SK-N-SH (cell line): Measurements from ENCODE around the gene OGDH. TPM values are rescaled to one million over a fixed set of nuclear protein-coding genes. Genes with fewer than 3 reads are reported as not detected.
A peak's percentile ranks its signal among the peaks of the same experiment; 100 is the strongest.

Experiments used
- CTCF ChIA-PET: fragments of 300-600, 350-600 bp; formaldehyde crosslinking; extraction: SDS; loops from one replicate; lab custom pipeline; 2021; lab: Yijun Ruan, JAX
- POLR2A ChIA-PET: fragments of 350-600 bp; sonication (Branson Sonifier 250); formaldehyde crosslinking; extraction: SDS; loops from one replicate; lab custom pipeline; 2020; ENCODE audit warnings: antibody characterized with exemption, inconsistent platforms; lab: Yijun Ruan, JAX
- DNase-seq: peaks from one replicate; pipeline ENCODE4 v3.0.0; 2012
- H2AFZ ChIP-seq: fragments of 200-600 bp; sonication (generic); 2 replicates; pipeline ENCODE4 v1.8.1; 2016; ENCODE audit warnings: antibody characterized with exemption, mild to moderate bottlenecking, low read depth
- H3F3A ChIP-seq: fragments of 200-600 bp; sonication (generic); replicated peaks from 2 replicates; pipeline ENCODE3; 2016; ENCODE audit warnings: antibody characterized with exemption, mild to moderate bottlenecking; ENCODE audit not compliant: insufficient read depth
- H3K27ac ChIP-seq, 2 experiments: fragments of 200-500 bp in 1 of 2; fragments of 200-600 bp in 1 of 2; sonication (Bioruptor generic) in 1 of 2; sonication (generic), shearing (Covaris generic) in 1 of 2; 2 replicates each; pipeline versions ENCODE4 v1.5.1 to v1.6.1; 2014 to 2016; ENCODE audit warnings: low read depth in 2 of 2, inconsistent platforms in 1 of 2, low read length in 1 of 2, mild to moderate bottlenecking in 1 of 2, mixed read lengths in 1 of 2
- H3K27me3 ChIP-seq: fragments of 200-600 bp; sonication (generic), shearing (Covaris generic); 2 replicates; pipeline ENCODE4 v1.6.1; 2016; ENCODE audit warnings: mixed run types; ENCODE audit not compliant: insufficient read depth
- H3K36me3 ChIP-seq, 2 experiments: fragments of 200-500 bp in 1 of 2; fragments of 200-600 bp in 1 of 2; sonication (Bioruptor generic) in 1 of 2; sonication (generic) in 1 of 2; replicated peaks in 1 of 2; 2 replicates each; pipeline versions ENCODE3 to v1.5.1; 2014 to 2016; ENCODE audit warnings: low read length in 1 of 2, mild to moderate bottlenecking in 1 of 2; ENCODE audit not compliant: insufficient read depth in 2 of 2, control insufficient read depth in 1 of 2
- H3K4me1 ChIP-seq, 2 experiments: fragments of 200-500 bp in 1 of 2; fragments of 200-600 bp in 1 of 2; sonication (Bioruptor generic) in 1 of 2; sonication (generic), shearing (Covaris generic) in 1 of 2; 2 replicates each; pipeline versions ENCODE4 v1.5.1 to v1.6.1; 2014 to 2016; ENCODE audit warnings: low read depth in 1 of 2, low read length in 1 of 2, mixed run types in 1 of 2; ENCODE audit not compliant: insufficient read depth in 2 of 2, control insufficient read depth in 1 of 2
- H3K4me2 ChIP-seq: fragments of 200-600 bp; sonication (generic), shearing (Covaris generic); 2 replicates; pipeline ENCODE4 v1.6.1; 2017; ENCODE audit warnings: mixed run types
- H3K4me3 ChIP-seq, 2 experiments: fragments of 200-500 bp in 1 of 2; fragments of 200-600 bp in 1 of 2; sonication (Bioruptor generic) in 1 of 2; sonication (generic), shearing (Covaris generic) in 1 of 2; 2 replicates each; pipeline versions ENCODE4 v1.5.1 to v1.8.1; 2014 to 2016; ENCODE audit warnings: low read depth in 2 of 2, inconsistent platforms in 1 of 2, low read length in 1 of 2, mild to moderate bottlenecking in 1 of 2, mixed read lengths in 1 of 2, moderate library complexity in 1 of 2
- H3K79me2 ChIP-seq: fragments of 200-600 bp; sonication (generic); 2 replicates; pipeline ENCODE4 v1.8.1; 2017; ENCODE audit warnings: mild to moderate bottlenecking; ENCODE audit not compliant: insufficient read depth
- H3K9ac ChIP-seq: fragments of 200-600 bp; sonication (generic); 2 replicates; pipeline ENCODE4 v1.6.1; 2017; ENCODE audit warnings: mixed run types
- H3K9me2 ChIP-seq: fragments of 200-600 bp; sonication (generic); 2 replicates; pipeline ENCODE4 v1.6.1; 2017; ENCODE audit warnings: mixed run types
- H3K9me3 ChIP-seq: fragments of 200-600 bp; sonication (generic); 2 replicates; pipeline ENCODE4 v1.6.1; 2017; ENCODE audit warnings: mixed run types, mild to moderate bottlenecking, moderate library complexity
- H4K20me1 ChIP-seq: fragments of 200-600 bp; sonication (generic); 2 replicates; pipeline ENCODE4 v1.6.1; 2017; ENCODE audit warnings: mild to moderate bottlenecking, mixed run types; ENCODE audit not compliant: insufficient read depth
- FOSL2 ChIP-seq: IDR thresholded peaks from 2 replicates; pipeline ENCODE4 v1.4.0; 2012; ENCODE audit warnings: low read depth, mild to moderate bottlenecking, moderate library complexity, borderline replicate concordance
- GABPA ChIP-seq: IDR thresholded peaks from 2 replicates; pipeline ENCODE4 v1.4.0; 2012; ENCODE audit warnings: low read depth, mild to moderate bottlenecking
- JUND ChIP-seq: IDR thresholded peaks from 2 replicates; pipeline ENCODE4 v1.4.0; 2012
- MXI1 ChIP-seq: IDR thresholded peaks from 2 replicates; pipeline ENCODE4 v1.6.1; 2012; ENCODE audit warnings: mild to moderate bottlenecking, low read depth, low read length, improper control_type of control experiment
- NFIC ChIP-seq: IDR thresholded peaks from 2 replicates; pipeline ENCODE4 v1.4.0; 2012; ENCODE audit warnings: borderline replicate concordance
- POLR2AphosphoS5 ChIP-seq: IDR thresholded peaks from 2 replicates; pipeline ENCODE4 v1.6.1; 2012; ENCODE audit warnings: low read depth, low read length
- RCOR1 ChIP-seq: fragments of 150-350 bp; IDR thresholded peaks from 2 replicates; pipeline ENCODE4 v1.6.1; 2017; ENCODE audit warnings: antibody characterized with exemption, low read length
- WGBS: methylation state at CpG from one replicate; pipeline ENCODE4 v1.1.6; 2017; ENCODE audit warnings: low lambda C conversion rate; 5-methylcytosine and 5-hydroxymethylcytosine counted together
- polyA plus RNA-seq, 3 experiments: library from polyadenylated mRNA; depleted of rRNA; stranded (reverse); fragments of >200 nt; gene quantifications; 2 replicates each; pipeline ENCODE4 v1.2.3, GENCODE V29; 2012
- TF ChIP-seq, protein P1 (sequence below): IDR thresholded peaks from 2 replicates; pipeline ENCODE4 v1.4.0; 2012; ENCODE audit warnings: low read depth, borderline replicate concordance
- TF ChIP-seq, protein P2 (sequence below): IDR thresholded peaks from 2 replicates; pipeline ENCODE4 v1.4.0; 2012; ENCODE audit warnings: low read depth

Gene OGDH
- polyA plus RNA-seq, 1 of the 3 experiments (the other 2 are of a cell fraction), result 69.4 TPM

DNA sequence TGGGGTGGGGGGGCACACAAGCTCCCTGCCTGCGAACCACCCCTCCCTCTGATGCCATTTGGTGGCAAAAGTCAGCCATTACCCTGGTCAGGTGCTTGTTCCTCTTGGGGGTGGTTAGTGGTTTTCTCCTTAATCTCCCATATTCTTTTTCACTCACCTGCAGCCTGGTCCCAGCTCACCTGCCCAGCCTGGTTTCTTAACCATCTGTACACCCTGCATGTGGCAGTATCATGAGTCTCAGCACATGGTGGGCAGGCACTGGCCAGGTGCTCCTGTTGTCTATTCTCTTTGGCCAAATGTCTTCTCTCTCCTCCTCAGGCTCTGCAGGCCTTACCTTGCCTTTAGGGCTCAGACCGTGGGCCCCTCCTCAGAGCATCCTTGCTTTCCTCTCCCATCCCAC is 30.5 kb downstream of the OGDH start:
- DNase-seq, result no peak
- H3K4me3 ChIP-seq, result no peak overlapping the region
- TF ChIP-seq, protein P1, sequence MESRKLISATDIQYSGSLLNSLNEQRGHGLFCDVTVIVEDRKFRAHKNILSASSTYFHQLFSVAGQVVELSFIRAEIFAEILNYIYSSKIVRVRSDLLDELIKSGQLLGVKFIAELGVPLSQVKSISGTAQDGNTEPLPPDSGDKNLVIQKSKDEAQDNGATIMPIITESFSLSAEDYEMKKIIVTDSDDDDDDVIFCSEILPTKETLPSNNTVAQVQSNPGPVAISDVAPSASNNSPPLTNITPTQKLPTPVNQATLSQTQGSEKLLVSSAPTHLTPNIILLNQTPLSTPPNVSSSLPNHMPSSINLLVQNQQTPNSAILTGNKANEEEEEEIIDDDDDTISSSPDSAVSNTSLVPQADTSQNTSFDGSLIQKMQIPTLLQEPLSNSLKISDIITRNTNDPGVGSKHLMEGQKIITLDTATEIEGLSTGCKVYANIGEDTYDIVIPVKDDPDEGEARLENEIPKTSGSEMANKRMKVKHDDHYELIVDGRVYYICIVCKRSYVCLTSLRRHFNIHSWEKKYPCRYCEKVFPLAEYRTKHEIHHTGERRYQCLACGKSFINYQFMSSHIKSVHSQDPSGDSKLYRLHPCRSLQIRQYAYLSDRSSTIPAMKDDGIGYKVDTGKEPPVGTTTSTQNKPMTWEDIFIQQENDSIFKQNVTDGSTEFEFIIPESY, result no peak
- TF ChIP-seq RCOR1 (no peak), JUND (no peak), MXI1 (no peak), GABPA (no peak)
- TF ChIP-seq, protein P2, sequence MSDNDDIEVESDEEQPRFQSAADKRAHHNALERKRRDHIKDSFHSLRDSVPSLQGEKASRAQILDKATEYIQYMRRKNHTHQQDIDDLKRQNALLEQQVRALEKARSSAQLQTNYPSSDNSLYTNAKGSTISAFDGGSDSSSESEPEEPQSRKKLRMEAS, result no peak
- H3K4me1 ChIP-seq, result peaks cover 25 to 46% of the 10 kb centered on the region in 2 experiments
- H3K4me2 ChIP-seq, result no peak overlapping the region
- H4K20me1 ChIP-seq, result 0 out of 2 replicates have a peak, but pooled peaks cover 5% of the 10 kb centered on the region
- peaks cover 23% of the 10 kb centered on the region; the same call in 1 of the 2 replicates for H3K79me2 ChIP-seq
- 100% methylated on average over 2 of the region's 2 CpGs for WGBS
- H2AFZ ChIP-seq, result no peak overlapping the region
- no peaks in the 10 kb centered on the region for H3K27me3 ChIP-seq
- H3F3A ChIP-seq, result peaks cover 40% of the 10 kb centered on the region
- H3K9me3 ChIP-seq, result no peaks in the 10 kb centered on the region
- H3K9me2 ChIP-seq, result no peaks in the 10 kb centered on the region
- H3K36me3 ChIP-seq, result no peaks in the 10 kb centered on the region
- no peak overlapping the region for H3K9ac ChIP-seq
- ChIA-PET CTCF (interaction anchor here (0.9 to 1.9 kb wide), 4 partner anchors 16 to 135 kb away, joined by 3 to 4 read pairs (median 3); no protein-coding TSS in a partner anchor), POLR2A (no interaction called here)
- no peak overlapping the region for H3K27ac ChIP-seq

DNA sequence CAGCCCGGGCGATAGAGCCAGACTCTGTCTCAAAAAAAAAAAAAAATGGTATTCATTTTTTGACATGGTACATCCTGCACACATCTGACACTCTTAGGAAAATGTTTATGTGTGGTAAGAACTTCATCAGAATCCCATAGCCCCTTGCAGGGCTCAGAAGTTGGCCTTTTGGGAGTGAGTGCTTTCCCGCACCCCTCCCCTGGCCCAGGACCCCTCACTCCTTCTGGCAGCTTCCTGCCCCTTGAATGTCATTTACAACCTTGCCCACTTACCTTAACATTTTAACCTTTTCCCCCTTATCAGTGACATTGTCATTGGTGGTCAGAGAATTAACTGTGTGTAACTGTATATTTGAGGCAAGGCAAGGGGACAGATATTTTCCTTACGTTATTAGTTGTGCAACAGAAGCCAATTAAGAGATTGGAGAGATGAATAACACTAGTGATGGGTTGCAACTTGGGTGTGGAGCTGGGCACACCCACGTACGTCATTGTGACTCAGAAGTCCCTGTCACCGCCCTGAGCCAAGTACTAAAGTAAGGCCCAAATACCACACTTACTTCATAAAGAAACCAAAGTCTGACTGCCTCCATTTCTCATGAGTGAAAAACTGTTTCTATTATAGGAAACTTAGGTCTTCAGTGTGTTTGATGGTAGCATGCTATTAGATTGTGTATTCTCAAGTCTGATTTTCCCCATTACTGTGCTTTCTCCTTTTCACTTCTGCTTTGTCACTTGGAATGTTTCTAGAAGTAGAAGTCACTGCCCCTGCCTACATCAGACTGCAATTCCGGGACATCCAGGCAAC is 31.6 kb downstream of the OGDH start:
- Histone ChIP-seq H3K4me2 (peak overlapping the region; percentile 57), H3K4me3 (no peak overlapping the region), H3K27ac (peak overlapping the region; percentile 87 to 89), H3K9ac (peak overlapping the region; percentile 59; the same call in 1 of the 2 replicates), H3K9me3 (no peaks in the 10 kb centered on the region), H3K27me3 (no peaks in the 10 kb centered on the region), H3K79me2 (peaks cover 23% of the 10 kb centered on the region; the same call in 1 of the 2 replicates), H3K9me2 (no peaks in the 10 kb centered on the region), H4K20me1 (0 out of 2 replicates have a peak, but pooled peaks cover 5% of the 10 kb centered on the region), H3K36me3 (no peaks in the 10 kb centered on the region), H2AFZ (no peak overlapping the region), H3K4me1 (peaks cover 25 to 46% of the 10 kb centered on the region in 2 experiments), H3F3A (peaks cover 39% of the 10 kb centered on the region)
- 65% methylated on average over 8 of the region's 8 CpGs for WGBS
- TF ChIP-seq FOSL2 (peak; percentile 40; the same call in 1 of the 2 replicates), NFIC (0 out of 2 replicates have a peak, but pooled peaks have one; percentile 10), POLR2AphosphoS5 (0 out of 2 replicates have a peak, but pooled peaks have one; percentile 3), GABPA (no peak)
- no peak for DNase-seq
- ChIA-PET POLR2A (interaction anchor here (0.6 to 1.9 kb wide), 2 partner anchors 21 to 32 kb away, joined by 3 to 7 read pairs; partner anchors contain the start of gene OGDH), CTCF (interaction anchor here (0.9 to 1.1 kb wide), 3 partner anchors 10 to 17 kb away, joined by 3 to 4 read pairs (median 3); no protein-coding TSS in a partner anchor)
